ENCODE data around the gene CNN3.

The CNN3 gene

DNA sequence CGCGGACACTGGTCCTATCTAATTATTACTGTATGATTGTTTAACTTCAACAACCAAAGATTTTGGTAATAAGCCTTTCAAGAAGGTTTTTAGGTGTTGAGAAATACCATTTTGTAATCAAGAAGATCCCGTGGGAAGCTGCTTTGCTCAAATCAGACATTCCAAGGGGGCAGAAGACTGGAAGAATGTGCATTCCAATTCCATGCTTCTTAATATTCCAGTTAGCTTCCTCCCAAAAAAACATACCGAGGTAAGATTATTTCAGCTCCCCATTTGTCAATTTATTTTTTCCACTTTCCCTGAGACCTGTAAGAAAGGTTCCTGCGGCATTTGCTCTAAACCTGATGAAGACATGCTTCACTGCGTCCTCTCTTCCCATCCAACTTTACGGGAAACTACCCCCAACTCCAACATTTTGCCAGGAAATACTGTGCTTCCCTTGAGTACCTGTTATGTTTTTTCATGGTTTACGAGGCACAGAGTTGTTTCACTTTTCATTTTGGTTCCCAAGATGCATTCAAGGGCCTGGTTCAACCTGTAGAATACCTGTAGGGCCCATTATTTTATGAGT lies 4.1 kb downstream of the CNN3 start:
- peaks cover 23% of the 10 kb centered on the region for H3K4me1 ChIP-seq (ENCODE audit: control insufficient read depth, insufficient read depth, low read length)
- H3K27ac ChIP-seq (ENCODE audit: extremely low read depth, low read depth, low read length) = no peak overlapping the region
- no peaks in the 10 kb centered on the region for H3K36me3 ChIP-seq (ENCODE audit: control insufficient read depth in 2 of 2, insufficient read depth in 1 of 2, low read length in 2 of 2)
- ChIA-PET CTCF (interaction anchor here (0.7 to 1.5 kb wide), 5 partner anchors 9 to 120 kb away, joined by 3 to 5 read pairs (median 3); no protein-coding TSS in a partner anchor), POLR2A (no interaction called here)
- H3K9me3 ChIP-seq (ENCODE audit: control insufficient read depth, insufficient read depth, low read depth, low read length) = no peaks in the 10 kb centered on the region
- TF ChIP-seq ZNF404 (tag by site-specific recombination; IDR thresholded peaks at IDR 0.05) = no peak
- peak; percentile 98 for TF ChIP-seq SCRT1 (tag by site-specific recombination; IDR thresholded peaks at IDR 0.05; ENCODE audit: borderline replicate concordance)
- peak; percentile 96 for TF ChIP-seq SCRT2 (tag by site-specific recombination; IDR thresholded peaks at IDR 0.05)
- H3K4me3 ChIP-seq (ENCODE audit: low read depth, low read length) = no peak overlapping the region

DNA sequence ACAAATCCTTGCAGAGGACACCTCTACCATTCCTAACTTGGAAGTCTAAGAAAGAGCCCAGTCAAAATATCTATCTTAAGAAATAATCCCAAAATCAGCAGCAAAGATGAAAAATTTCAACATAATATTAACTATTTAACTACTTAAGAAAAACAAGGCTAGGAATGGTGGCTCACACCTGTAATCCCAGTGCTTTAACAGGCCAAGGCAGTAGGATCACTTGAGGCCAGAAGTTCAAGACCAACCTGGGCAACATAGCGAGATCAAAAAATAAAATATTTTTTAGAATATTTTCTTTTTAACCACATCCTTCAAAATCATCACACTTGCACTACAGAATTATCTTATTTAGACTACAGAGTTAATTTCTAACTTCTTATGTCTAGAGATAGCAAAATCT lies 4.9 kb downstream of the CNN3 start:
- no peak overlapping the region for H3K4me3 ChIP-seq (ENCODE audit: low read depth, low read length)
- no peaks in the 10 kb centered on the region for H3K9me3 ChIP-seq (ENCODE audit: control insufficient read depth, insufficient read depth, low read depth, low read length)
- H3K36me3 ChIP-seq (ENCODE audit: control insufficient read depth in 2 of 2, insufficient read depth in 1 of 2, low read length in 2 of 2) = no peaks in the 10 kb centered on the region
- CTCF ChIA-PET = interaction anchor here (1.1 to 1.5 kb wide), 3 partner anchors 12 to 120 kb away, joined by 3 to 5 read pairs (median 4); no protein-coding TSS in a partner anchor
- H3K4me1 ChIP-seq (ENCODE audit: control insufficient read depth, insufficient read depth, low read length) = peaks cover 20% of the 10 kb centered on the region
- no peak overlapping the region for H3K27ac ChIP-seq (ENCODE audit: extremely low read depth, low read depth, low read length)
- POLR2A ChIA-PET = no interaction called here
- TF ChIP-seq GLIS1 (tag by site-specific recombination; IDR thresholded peaks at IDR 0.05) (no peak), ZNF121 (tag by site-specific recombination; IDR thresholded peaks at IDR 0.05) (peak; percentile 98), IKZF3 (tag by site-specific recombination; IDR thresholded peaks at IDR 0.05) (0 out of 2 replicates have a peak, but pooled peaks have one; percentile 10)

DNA sequence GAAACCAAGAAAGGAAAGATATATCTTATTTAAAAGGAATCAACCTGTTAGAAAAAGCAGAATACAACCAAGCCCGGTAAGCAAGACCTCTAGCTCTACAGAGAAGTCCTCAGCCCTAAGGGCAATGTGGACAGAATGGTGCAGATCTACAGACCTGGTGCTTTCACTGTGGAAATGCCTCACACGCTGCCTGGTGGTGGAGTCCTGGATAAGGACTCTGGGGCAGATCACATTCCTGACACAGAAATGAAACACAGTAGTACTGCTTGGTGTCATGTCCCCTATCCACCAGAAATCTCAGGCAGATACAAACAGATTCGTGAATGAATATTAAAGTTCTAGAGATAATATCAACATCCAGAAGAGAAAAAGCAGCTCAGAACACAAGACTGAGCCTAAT lies 6.8 kb downstream of the CNN3 start:
- POLR2A ChIA-PET = no interaction called here
- no peak overlapping the region for H3K27ac ChIP-seq (ENCODE audit: extremely low read depth, low read depth, low read length)
- H3K36me3 ChIP-seq (ENCODE audit: control insufficient read depth in 2 of 2, insufficient read depth in 1 of 2, low read length in 2 of 2) = no peaks in the 10 kb centered on the region
- CTCF ChIA-PET = interaction anchor here (0.7 to 1.7 kb wide), 3 partner anchors 66 to 321 kb away, joined by 4 to 6 read pairs (median 4); no protein-coding TSS in a partner anchor
- H3K9me3 ChIP-seq (ENCODE audit: control insufficient read depth, insufficient read depth, low read depth, low read length) = no peaks in the 10 kb centered on the region
- no peak overlapping the region for H3K4me3 ChIP-seq (ENCODE audit: low read depth, low read length)
- TF ChIP-seq ZNF600 (tag by site-specific recombination; IDR thresholded peaks at IDR 0.05) = peak; percentile 73
- TF ChIP-seq TRIM28 (IDR thresholded peaks at IDR 0.05; ENCODE audit: borderline replicate concordance, low read length) = no peak
- peaks cover 20% of the 10 kb centered on the region for H3K4me1 ChIP-seq (ENCODE audit: control insufficient read depth, insufficient read depth, low read length)

DNA sequence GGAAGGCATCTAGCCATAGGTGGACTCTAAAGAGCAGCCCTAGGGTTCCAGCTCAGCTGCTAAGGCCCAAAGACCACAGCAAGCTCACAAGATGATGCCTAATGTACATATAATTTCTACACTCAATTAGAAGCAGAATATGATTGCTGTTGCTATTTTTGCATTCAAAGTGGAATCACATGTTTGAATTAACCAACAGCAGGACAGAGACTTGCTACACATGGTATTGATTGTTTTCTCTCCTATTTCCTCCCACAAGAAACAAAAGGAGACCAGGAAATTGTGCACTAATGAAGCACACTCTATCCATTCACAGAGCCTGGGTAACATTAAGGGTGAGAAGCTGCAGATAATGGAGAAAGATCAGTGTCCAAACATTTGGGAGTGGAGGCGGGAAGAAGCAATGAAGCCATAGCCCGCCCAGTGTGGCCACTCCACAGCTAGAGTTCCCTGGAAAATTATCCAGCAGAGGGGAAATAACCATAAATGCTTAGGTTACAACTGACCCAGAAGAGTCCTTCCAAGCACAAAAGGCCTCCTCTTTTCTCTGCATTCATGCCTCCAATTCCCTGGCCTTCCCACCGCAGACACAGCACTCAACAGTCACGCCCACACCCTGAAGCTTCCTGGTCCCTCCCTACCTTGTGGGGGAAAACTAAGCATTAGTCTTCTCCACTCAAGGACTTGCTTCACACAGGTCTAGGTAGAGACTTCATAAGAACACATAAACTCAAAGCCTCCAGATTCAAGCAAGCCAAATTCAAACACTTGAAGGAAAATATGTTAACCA lies 7.5 kb downstream of the CNN3 start:
- CTCF ChIA-PET = interaction anchor here (0.7 to 1.7 kb wide), 5 partner anchors 30 to 321 kb away, joined by 3 to 7 read pairs (median 4); no protein-coding TSS in a partner anchor
- no peaks in the 10 kb centered on the region for H3K9me3 ChIP-seq (ENCODE audit: control insufficient read depth, insufficient read depth, low read depth, low read length)
- H3K36me3 ChIP-seq (ENCODE audit: control insufficient read depth in 2 of 2, insufficient read depth in 1 of 2, low read length in 2 of 2) = no peaks in the 10 kb centered on the region
- TF ChIP-seq EGR2 (tag by site-specific recombination; IDR thresholded peaks at IDR 0.05; ENCODE audit: low read depth) (peak; percentile 51), ZNF776 (tag by site-specific recombination; IDR thresholded peaks at IDR 0.05; ENCODE audit: borderline replicate concordance) (no peak), ZNF658 (tag by site-specific recombination; IDR thresholded peaks at IDR 0.05) (no peak), TRIM28 (IDR thresholded peaks at IDR 0.05; ENCODE audit: borderline replicate concordance, low read length) (0 out of 2 replicates have a peak, but pooled peaks have one; percentile 20), ZNF747 (tag by site-specific recombination; IDR thresholded peaks at IDR 0.05) (no peak), ZFHX2 (tag by site-specific recombination; conservative IDR thresholded peaks at IDR 0.05) (peak; percentile 72), ZNF221 (tag by site-specific recombination; IDR thresholded peaks at IDR 0.05; ENCODE audit: borderline replicate concordance) (no peak), ZNF510 (tag by site-specific recombination; IDR thresholded peaks at IDR 0.05; ENCODE audit: insufficient replicate concordance) (no peak), ZNF548 (tag by site-specific recombination; IDR thresholded peaks at IDR 0.05) (no peak), SP2 (tag by site-specific recombination; IDR thresholded peaks at IDR 0.05) (peak; percentile 20; the same call in 1 of the 2 replicates), ZNF677 (tag by site-specific recombination; IDR thresholded peaks at IDR 0.05) (no peak), ZNF155 (tag by site-specific recombination; IDR thresholded peaks at IDR 0.05) (no peak), ZNF571 (tag by site-specific recombination; IDR thresholded peaks at IDR 0.05) (no peak)
- TF ChIP-seq, protein P1, sequence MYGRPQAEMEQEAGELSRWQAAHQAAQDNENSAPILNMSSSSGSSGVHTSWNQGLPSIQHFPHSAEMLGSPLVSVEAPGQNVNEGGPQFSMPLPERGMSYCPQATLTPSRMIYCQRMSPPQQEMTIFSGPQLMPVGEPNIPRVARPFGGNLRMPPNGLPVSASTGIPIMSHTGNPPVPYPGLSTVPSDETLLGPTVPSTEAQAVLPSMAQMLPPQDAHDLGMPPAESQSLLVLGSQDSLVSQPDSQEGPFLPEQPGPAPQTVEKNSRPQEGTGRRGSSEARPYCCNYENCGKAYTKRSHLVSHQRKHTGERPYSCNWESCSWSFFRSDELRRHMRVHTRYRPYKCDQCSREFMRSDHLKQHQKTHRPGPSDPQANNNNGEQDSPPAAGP (tag by site-specific recombination; IDR thresholded peaks at IDR 0.05) = no peak
- TF ChIP-seq, protein P2, sequence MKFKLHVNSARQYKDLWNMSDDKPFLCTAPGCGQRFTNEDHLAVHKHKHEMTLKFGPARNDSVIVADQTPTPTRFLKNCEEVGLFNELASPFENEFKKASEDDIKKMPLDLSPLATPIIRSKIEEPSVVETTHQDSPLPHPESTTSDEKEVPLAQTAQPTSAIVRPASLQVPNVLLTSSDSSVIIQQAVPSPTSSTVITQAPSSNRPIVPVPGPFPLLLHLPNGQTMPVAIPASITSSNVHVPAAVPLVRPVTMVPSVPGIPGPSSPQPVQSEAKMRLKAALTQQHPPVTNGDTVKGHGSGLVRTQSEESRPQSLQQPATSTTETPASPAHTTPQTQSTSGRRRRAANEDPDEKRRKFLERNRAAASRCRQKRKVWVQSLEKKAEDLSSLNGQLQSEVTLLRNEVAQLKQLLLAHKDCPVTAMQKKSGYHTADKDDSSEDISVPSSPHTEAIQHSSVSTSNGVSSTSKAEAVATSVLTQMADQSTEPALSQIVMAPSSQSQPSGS (tag by site-specific recombination; IDR thresholded peaks at IDR 0.05; ENCODE audit: low read depth) = no peak
- no peak overlapping the region for H3K4me3 ChIP-seq (ENCODE audit: low read depth, low read length)
- H3K4me1 ChIP-seq (ENCODE audit: control insufficient read depth, insufficient read depth, low read length) = peaks cover 18% of the 10 kb centered on the region
- POLR2A ChIA-PET = no interaction called here
- H3K27ac ChIP-seq (ENCODE audit: extremely low read depth, low read depth, low read length) = no peak overlapping the region

Measured in HEK293 (cell line).